K562 (cell line): ENCODE data around the gene FKBP11.

Experiments used
- CBX8 ChIP-seq: fragments of 200-600 bp; sonication (generic); IDR thresholded peaks from 2 replicates; pipeline ENCODE4 v1.6.1; 2012; ENCODE audit warnings: borderline replicate concordance, mixed run types, low read depth, mild to moderate bottlenecking, moderate library complexity, mixed read lengths, low read length, control low read depth, inconsistent platforms; ENCODE audit not compliant: poor library complexity, severe bottlenecking; ENCODE audit errors: extremely low read depth
- CTCF ChIP-seq, 3 experiments: IDR thresholded peaks in 2 of 3; conservative IDR thresholded peaks in 1 of 3; 2 replicates each; pipeline ENCODE4 v1.5.1; 2011 to 2012; ENCODE audit warnings: low read length in 3 of 3, mild to moderate bottlenecking in 3 of 3, control low read depth in 2 of 3, improper control_type of control experiment in 1 of 3, inconsistent platforms in 1 of 3, low read depth in 1 of 3, mixed read lengths in 1 of 3, moderate library complexity in 1 of 3; ENCODE audit not compliant: insufficient read depth in 2 of 3
- GTF3C2 ChIP-seq: IDR thresholded peaks from 3 replicates; pipeline ENCODE4 v1.6.1; 2011; ENCODE audit warnings: borderline replicate concordance, mild to moderate bottlenecking, moderate library complexity; ENCODE audit not compliant: insufficient read length; ENCODE audit errors: extremely low read depth
- HDAC2 ChIP-seq: fragments of 450-650 bp; IDR thresholded peaks from 2 replicates; pipeline ENCODE4 v1.6.1; 2016; ENCODE audit warnings: mild to moderate bottlenecking
- IRF1 ChIP-seq: sonication (generic); formaldehyde crosslinking; IDR thresholded peaks from 2 replicates; pipeline ENCODE4 v1.8.0; 2022; ENCODE audit warnings: missing genetic modification reagents, mild to moderate bottlenecking, borderline replicate concordance
- KLF6 ChIP-seq: fragments of 250-450 bp; sonication (Bioruptor Pico); IDR thresholded peaks from 2 replicates; pipeline ENCODE4 v1.4.0; 2020; ENCODE audit warnings: mild to moderate bottlenecking, moderate library complexity, borderline replicate concordance
- POLR2AphosphoS5 ChIP-seq: IDR thresholded peaks from 2 replicates; pipeline ENCODE4 v1.6.1; 2011; ENCODE audit warnings: mild to moderate bottlenecking, low read depth, low read length, moderate library complexity; ENCODE audit not compliant: control insufficient read depth, insufficient read depth
- SMAD4 ChIP-seq: fragments of 250-450 bp; sonication (Bioruptor Pico); conservative IDR thresholded peaks from 2 replicates; pipeline ENCODE4 v1.8.0; 2021; ENCODE audit warnings: inconsistent platforms, mild to moderate bottlenecking, moderate library complexity

- TF ChIP-seq POLR2AphosphoS5 (no peak), SMAD4 (no peak), IRF1 (CRISPR knock-in tag) (no peak), CTCF (IDR thresholded peaks at IDR 0.05 in 2 of 3, conservative IDR thresholded peaks at IDR 0.05 in 1 of 3; ENCODE audit: insufficient read depth in 2 of 3, low read depth in 1 of 3, low read length in 3 of 3) (no peak), KLF6 (CRISPR knock-in tag) (no peak), HDAC2 (no peak), CBX8 (no peak), GTF3C2 (no peak)
Observed at GRCh38 chr12:48923117-48923516, 2.2 kb downstream of the FKBP11 start.
